K562 (cell line): ENCODE results near the gene USP24. TPM values are rescaled to one million over a fixed set of nuclear protein-coding genes. Genes with fewer than 3 reads are reported as not detected.

Experiments used
- ATAC-seq: fragments of 200-7000 bp; cut with Tn5 transposase; 3 replicates; pipeline ENCODE4 v1.9.1; 2020; ENCODE audit warnings: moderate library complexity
- BruUV-seq: library from RNA; stranded (reverse); fragments of 400-500 nt; replicated peaks from 2 replicates; lab custom pipeline; 2021; lab: Mats Ljungman, UMichigan
- CTCF ChIA-PET: fragments of 300-600 bp; formaldehyde crosslinking; extraction: SDS; loops from one replicate; lab custom pipeline; 2021; ENCODE audit warnings: low intra/inter-chr PET ratio; lab: Yijun Ruan, JAX
- POLR2A ChIA-PET: fragments of 300-600, 350-650 bp; sonication (Branson Sonifier 250); formaldehyde crosslinking; extraction: SDS; loops from one replicate; lab custom pipeline; 2021; ENCODE audit warnings: antibody characterized with exemption, inconsistent platforms; lab: Yijun Ruan, JAX
- DNase-seq, 4 experiments: peaks; one replicate each; pipeline versions ENCODE4 v3.0.0 to v3.0.0-alpha.2; 2011 to 2018; ENCODE audit warnings: low spot score in 3 of 4, mixed read lengths in 3 of 4; ENCODE audit errors: extremely low read depth in 1 of 4
- FAIRE-seq: peaks from 2 replicates; lab custom pipeline; 2011; peaks lifted over from hg19 to GRCh38; lab: Jason Lieb, UNC
- H2AFZ ChIP-seq: 2 replicates; pipeline ENCODE4 v1.6.0; 2011; ENCODE audit warnings: low read depth, low read length, control low read depth, inconsistent platforms
- H3K27ac ChIP-seq: fragments of 200-600 bp; 3 replicates; pipeline ENCODE4 v1.8.0; 2011; ENCODE audit warnings: low read depth, mild to moderate bottlenecking, control low read depth, inconsistent platforms, low read length, moderate library complexity, mixed read lengths; ENCODE audit errors: extremely low read depth
- H3K27me3 ChIP-seq, 2 experiments: fragments of 300-600 bp in 1 of 2; 2 replicates in 1 of 2; 3 replicates in 1 of 2; pipeline versions ENCODE4 v1.6.0 to v1.8.0; 2011; ENCODE audit warnings: inconsistent platforms in 2 of 2, low read length in 2 of 2, mild to moderate bottlenecking in 1 of 2, mixed read lengths in 1 of 2, moderate library complexity in 1 of 2; ENCODE audit not compliant: control insufficient read depth in 2 of 2, insufficient read depth in 2 of 2
- H3K36me3 ChIP-seq: fragments of 300-600 bp; 3 replicates; pipeline ENCODE4 v1.8.0; 2011; ENCODE audit warnings: mild to moderate bottlenecking, low read length, inconsistent platforms; ENCODE audit not compliant: control insufficient read depth, insufficient read depth
- H3K4me1 ChIP-seq, 2 experiments: fragments of 200-600 bp in 1 of 2; replicated peaks in 1 of 2; 2 replicates in 1 of 2; 3 replicates in 1 of 2; pipeline versions ENCODE4 v1.5.1 to v1.8.0; 2011; ENCODE audit warnings: inconsistent platforms in 2 of 2, low read length in 2 of 2, mild to moderate bottlenecking in 1 of 2, mixed read lengths in 1 of 2, moderate library complexity in 1 of 2; ENCODE audit not compliant: control insufficient read depth in 2 of 2, insufficient read depth in 2 of 2
- H3K4me2 ChIP-seq: 2 replicates; pipeline ENCODE4 v1.6.1; 2011; ENCODE audit warnings: low read length, control low read depth, inconsistent platforms, mixed read lengths; ENCODE audit not compliant: insufficient read depth
- H3K4me3 ChIP-seq: fragments of 200-600 bp; sonication (generic), shearing (Covaris generic); 2 replicates; pipeline ENCODE4 v1.5.1; 2016; ENCODE audit warnings: control low read depth, inconsistent platforms
- H3K79me2 ChIP-seq: fragments of 200-600 bp; 3 replicates; pipeline ENCODE4 v1.8.0; 2011; ENCODE audit warnings: low read length, inconsistent platforms; ENCODE audit not compliant: control insufficient read depth, insufficient read depth
- H3K9ac ChIP-seq, 2 experiments: 2 replicates each; pipeline versions ENCODE4 v1.6.0 to v1.6.1; 2011; ENCODE audit warnings: low read depth in 2 of 2, low read length in 2 of 2, control low read depth in 1 of 2, inconsistent platforms in 1 of 2, mild to moderate bottlenecking in 1 of 2, mixed read lengths in 1 of 2; ENCODE audit not compliant: insufficient read depth in 1 of 2
- H3K9me1 ChIP-seq: one replicate; pipeline ENCODE4 v1.6.0; 2011; ENCODE audit warnings: inconsistent platforms, mild to moderate bottlenecking, low read length, moderate library complexity; ENCODE audit not compliant: control insufficient read depth, insufficient read depth
- H3K9me3 ChIP-seq: replicated peaks from 2 replicates; pipeline ENCODE4 v1.5.1; 2011; ENCODE audit warnings: low read depth, low read length, inconsistent platforms; ENCODE audit not compliant: control insufficient read depth, insufficient read depth
- H4K20me1 ChIP-seq: replicated peaks from 2 replicates; pipeline ENCODE4 v1.6.1; 2011; ENCODE audit warnings: low read length, inconsistent platforms, mixed read lengths; ENCODE audit not compliant: control insufficient read depth, insufficient read depth
- JUNB ChIP-seq: fragments of 450-650 bp; formaldehyde crosslinking; conservative IDR thresholded peaks from 2 replicates; pipeline ENCODE4 v1.4.0; 2020; ENCODE audit warnings: mild to moderate bottlenecking
- POLR3G ChIP-seq: IDR thresholded peaks from 2 replicates; pipeline ENCODE4 v1.6.1; 2011; ENCODE audit not compliant: insufficient read length, insufficient replicate concordance; ENCODE audit errors: extremely low read depth
- RBFOX2 ChIP-seq: fragments of 200-400 bp; formaldehyde crosslinking; IDR thresholded peaks from 2 replicates; pipeline ENCODE4 v1.6.1; 2017; ENCODE audit warnings: low read depth, mild to moderate bottlenecking, low read length, moderate library complexity
- ZBTB17 ChIP-seq: fragments of 450-650 bp; formaldehyde crosslinking; IDR thresholded peaks from 2 replicates; pipeline ENCODE4 v1.4.0; 2020; ENCODE audit warnings: mild to moderate bottlenecking
- ZNF764 ChIP-seq: fragments of 250-450 bp; sonication (Bioruptor Pico); IDR thresholded peaks from 2 replicates; pipeline ENCODE4 v1.4.0; 2020; ENCODE audit warnings: low read depth, mild to moderate bottlenecking, moderate library complexity
- WGBS: fragments of 100-300 bp; shearing (Covaris generic); methylation state at CpG from one replicate; pipeline ENCODE4 v1.1.6; 2016; ENCODE audit warnings: low coverage, mixed read lengths; ENCODE audit not compliant: insufficient coverage; ENCODE audit errors: missing lambda C conversion rate; 5-methylcytosine and 5-hydroxymethylcytosine counted together
- in situ Hi-C: fragments of 300-500 bp; cut with MboI; formaldehyde crosslinking; loops from 4 replicates; pipeline ENCODE4 v1.15.0; 2018; ENCODE audit warnings: inconsistent platforms, mixed read lengths
- intact Hi-C: fragments of 100-400 bp; cut with micrococcal nuclease; formaldehyde crosslinking; loops from 2 replicates; pipeline ENCODE4 v1.14.2; 2022
- polyA plus RNA-seq, 8 experiments: library from polyadenylated mRNA; depleted of rRNA in 4 of 8; stranded (reverse) in 5 of 8; unstranded in 3 of 8; fragments of >200 nt; fragmentation: Nextera tagmentation in 2 of 8; fragmentation: Illumina TruSeq in 1 of 8; extraction: Ambion mirVana in 2 of 8; extraction: Trizol in 1 of 8; gene quantifications; 2 replicates each; pipeline versions ENCODE4 v1.2.1 to v1.2.3, GENCODE V29; 2011 to 2014; ENCODE audit warnings: inconsistent platforms in 1 of 8, missing spikeins in 1 of 8
- total RNA-seq, 7 experiments: library from RNA; depleted of rRNA in 6 of 7; stranded (reverse); fragments of >200 nt in 6 of 7; fragmentation: Illumina TruSeq in 2 of 7; extraction: Trizol in 2 of 7; gene quantifications; 2 replicates each; pipeline versions ENCODE4 v1.2.1 to v1.2.3, GENCODE V29; 2011 to 2021; ENCODE audit warnings: low replicate concordance in 1 of 7

USP24 gene
- total and polyA plus RNA-seq, 9 of the 15 experiments (the other 6 are each of a cell fraction or from before 2014, with no cell fraction given) = 7.7 to 62.6 (median 36.8) TPM

- no peak for ATAC-seq
- Histone ChIP-seq H3K4me3 (no peak overlapping the region), H2AFZ (no peak overlapping the region), H3K9me1 (no peaks in the 10 kb centered on the region), H3K4me1 (peaks cover 0 to 3% of the 10 kb centered on the region in 2 experiments; a peak in 1 of 5 replicates), H3K27me3 (no peaks in the 10 kb centered on the region), H3K4me2 (no peak overlapping the region), H3K36me3 (peaks cover 94% of the 10 kb centered on the region; the same call in 2 of the 3 replicates), H3K9me3 (no peaks in the 10 kb centered on the region), H3K9ac (no peak overlapping the region), H4K20me1 (no peaks in the 10 kb centered on the region)
- intact Hi-C loops = no loop called here
- no peak for DNase-seq
- in situ Hi-C loops = no loop called here
- CTCF ChIA-PET = no interaction called here
- BruUV-seq = no TSS peak
- no peak for FAIRE-seq
- WGBS = 89% methylated on average over 20 of the region's 20 CpGs
- TF ChIP-seq ZNF764 (CRISPR knock-in tag) (no peak), RBFOX2 (0 out of 2 replicates have a peak, but pooled peaks have one; percentile 3), POLR3G (no peak)
- TF ChIP-seq, all 486 proteins: peak for 1
- H3K79me2 ChIP-seq = no peaks in the 10 kb centered on the region; the same call in 1 of the 3 replicates
- H3K27ac ChIP-seq = no peak overlapping the region
- POLR2A ChIA-PET = interaction anchor here (0.8 kb wide), 1 partner anchor 56 kb away, joined by 3 read pairs; no protein-coding TSS in a partner anchor
These were observed 158.6 kb downstream of the USP24 start for GRCh38 chr1:55056632-55056992.

GRCh38 chr1:55055951-55056631 is 159.1 kb downstream of the USP24 start:
- H3K4me1 ChIP-seq = peaks cover 0 to under 1% of the 10 kb centered on the region in 2 experiments; a peak in 2 of 5 replicates
- H3K4me3 ChIP-seq = no peak overlapping the region
- no peaks in the 10 kb centered on the region for H4K20me1 ChIP-seq
- no peak overlapping the region for H3K9ac ChIP-seq
- H2AFZ ChIP-seq = no peak overlapping the region
- ATAC-seq (no peak), FAIRE-seq (no peak), DNase-seq (no peak)
- CTCF ChIA-PET = no interaction called here
- no peaks in the 10 kb centered on the region for H3K9me1 ChIP-seq
- H3K36me3 ChIP-seq = peaks cover 94% of the 10 kb centered on the region; the same call in 2 of the 3 replicates
- no peaks in the 10 kb centered on the region for H3K9me3 ChIP-seq
- no peaks in the 10 kb centered on the region for H3K27me3 ChIP-seq
- intact Hi-C loops = no loop called here
- POLR2A ChIA-PET = no interaction called here
- H3K4me2 ChIP-seq = no peak overlapping the region
- peaks cover 2% of the 10 kb centered on the region; the same call in 2 of the 3 replicates for H3K79me2 ChIP-seq
- WGBS = 84% methylated on average over 13 of the region's 42 CpGs
- TF ChIP-seq ZBTB17 (CRISPR knock-in tag) = no peak
- no peak for TF ChIP-seq JUNB (CRISPR knock-in tag)
- no TSS peak for BruUV-seq
- in situ Hi-C loops = no loop called here
- H3K27ac ChIP-seq = no peak overlapping the region
